Fibroblast of lung (primary cell): ENCODE results near the gene BMERB1. TPM values are rescaled to one million over a fixed set of nuclear protein-coding genes. Genes with fewer than 3 reads are reported as not detected.
A peak's percentile ranks its signal among the peaks of the same experiment; 100 is the strongest.
"Not testable (repeated sequence)": the region's sequence is repeated elsewhere in the genome, so short reads cannot be mapped to it uniquely, and the experiment has no call there.

Experiments used
- DNase-seq, 2 donors: peaks; one replicate each; pipeline versions ENCODE4 v3.0.0 to v3.0.0-alpha.2; 2010; ENCODE audit warnings: low read depth in 2 of 2
- H2AFZ ChIP-seq: 2 replicates; pipeline ENCODE4 v1.5.1; 2012; ENCODE audit warnings: low read length, control low read depth, inconsistent platforms
- H3K27ac ChIP-seq: 2 replicates; pipeline ENCODE4 v1.5.1; 2011; ENCODE audit warnings: low read length, control low read depth; ENCODE audit not compliant: insufficient read depth
- H3K27me3 ChIP-seq: 2 replicates; pipeline ENCODE4 v1.5.1; 2011; ENCODE audit warnings: mild to moderate bottlenecking, low read length; ENCODE audit not compliant: control insufficient read depth, insufficient read depth
- H3K36me3 ChIP-seq: 2 replicates; pipeline ENCODE4 v1.5.1; 2011; ENCODE audit warnings: low read length; ENCODE audit not compliant: control insufficient read depth, insufficient read depth
- H3K4me1 ChIP-seq: 2 replicates; pipeline ENCODE4 v1.5.1; 2011; ENCODE audit warnings: low read length; ENCODE audit not compliant: control insufficient read depth, insufficient read depth; ENCODE audit errors: extremely low read depth
- H3K4me2 ChIP-seq: 2 replicates; pipeline ENCODE4 v1.5.1; 2011; ENCODE audit warnings: low read length, control low read depth; ENCODE audit not compliant: insufficient read depth; ENCODE audit errors: extremely low read depth
- H3K4me3 ChIP-seq, 4 experiments: fragments of 200-600 bp in 1 of 4; sonication (generic) in 1 of 4; replicated peaks in 1 of 4; 2 replicates each; pipeline ENCODE4 v1.5.1; 2011 to 2016; ENCODE audit warnings: low read length in 4 of 4, low read depth in 3 of 4, mild to moderate bottlenecking in 3 of 4, control low read depth in 2 of 4, inconsistent platforms in 1 of 4, mixed read lengths in 1 of 4; ENCODE audit not compliant: insufficient read depth in 1 of 4; ENCODE audit errors: control extremely low read depth in 1 of 4
- H3K79me2 ChIP-seq: 2 replicates; pipeline ENCODE4 v1.5.1; 2012; ENCODE audit warnings: mild to moderate bottlenecking, low read length, inconsistent platforms; ENCODE audit not compliant: control insufficient read depth, insufficient read depth
- H3K9ac ChIP-seq: 2 replicates; pipeline ENCODE4 v1.5.1; 2011; ENCODE audit warnings: mild to moderate bottlenecking, low read length, control low read depth; ENCODE audit not compliant: insufficient read depth
- H3K9me3 ChIP-seq: 2 replicates; pipeline ENCODE4 v1.5.1; 2012; ENCODE audit warnings: low read depth, low read length; ENCODE audit not compliant: control insufficient read depth, insufficient read depth
- H4K20me1 ChIP-seq: 2 replicates; pipeline ENCODE4 v1.5.1; 2011; ENCODE audit warnings: low read length; ENCODE audit not compliant: control insufficient read depth, insufficient read depth; ENCODE audit errors: extremely low read depth
- CTCF ChIP-seq, 2 donors: IDR thresholded peaks in 1 of 2; conservative IDR thresholded peaks in 1 of 2; 1 replicate in 1 of 2; 2 replicates in 1 of 2; pipeline ENCODE4 v1.5.1; 2011 to 2012; ENCODE audit warnings: low read length in 2 of 2, control low read depth in 1 of 2, inconsistent platforms in 1 of 2, low read depth in 1 of 2, mild to moderate bottlenecking in 1 of 2
- EZH2 ChIP-seq: IDR thresholded peaks from 2 replicates; pipeline ENCODE4 v1.5.1; 2012; ENCODE audit warnings: low read length, control low read depth, mild to moderate bottlenecking; ENCODE audit errors: missing control alignments
- polyA plus RNA-seq, 2 donors: library from polyadenylated mRNA; depleted of rRNA in 1 of 2; stranded (reverse) in 1 of 2; unstranded in 1 of 2; fragments of >200 nt; gene quantifications; 2 replicates each; pipeline ENCODE4 v1.2.1, GENCODE V29; 2011 to 2012; ENCODE audit warnings: missing spikeins in 1 of 2
- total RNA-seq: library from RNA; depleted of rRNA; stranded (reverse); fragments of >200 nt; gene quantifications from 2 replicates; pipeline ENCODE4 v1.2.1, GENCODE V29; 2014

The BMERB1 gene
- total and polyA plus RNA-seq, 2 donors (not counting 1 experiment from before 2014, with no cell fraction given) = 39.1 to 46.0 TPM

GRCh38 chr16:15403392-15403995 is 30.9 kb upstream of the BMERB1 start:
- H3K79me2 ChIP-seq = no peaks in the 10 kb centered on the region
- H3K4me1 ChIP-seq = no peaks in the 10 kb centered on the region
- no peaks in the 10 kb centered on the region for H3K9me3 ChIP-seq
- H3K4me3 ChIP-seq = no peak overlapping the region
- TF ChIP-seq EZH2 = no peak
- no peak for TF ChIP-seq CTCF (conservative IDR thresholded peaks at IDR 0.05 in 1 of 2, IDR thresholded peaks at IDR 0.05 in 1 of 2; ENCODE audit: low read depth in 1 of 2, low read length in 2 of 2)
- no peak overlapping the region for H3K27ac ChIP-seq
- H3K4me2 ChIP-seq = no peak overlapping the region
- no peaks in the 10 kb centered on the region for H3K27me3 ChIP-seq
- no peak overlapping the region for H3K9ac ChIP-seq
- peak in 1 of 2 donors; percentile 24 for DNase-seq
- H2AFZ ChIP-seq = no peak overlapping the region
- H4K20me1 ChIP-seq = no peaks in the 10 kb centered on the region
- H3K36me3 ChIP-seq = no peaks in the 10 kb centered on the region

DNA sequence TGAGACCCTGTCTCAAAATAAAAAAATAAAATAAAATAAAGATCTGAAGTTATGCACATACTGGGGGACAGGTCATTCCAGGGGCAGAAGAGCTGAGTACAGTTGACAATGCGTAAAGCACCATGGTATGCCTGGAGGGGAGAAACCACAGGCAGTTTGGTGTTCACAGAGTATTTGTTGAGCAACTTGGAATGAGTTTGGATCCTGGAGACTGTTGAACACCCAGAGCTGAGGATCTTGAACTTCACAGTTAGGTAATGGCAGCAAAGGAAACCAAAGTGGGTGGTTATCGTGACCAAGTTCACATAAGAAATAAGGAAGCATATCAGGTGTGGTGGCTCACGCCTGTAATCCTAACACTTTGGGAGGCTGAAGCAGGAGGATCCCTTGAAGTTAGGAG is 30.3 kb upstream of the BMERB1 start:
- H3K36me3 ChIP-seq, H4K20me1 ChIP-seq, H3K9ac ChIP-seq, H3K79me2 ChIP-seq, DNase-seq, H3K4me3 ChIP-seq, H2AFZ ChIP-seq, H3K9me3 ChIP-seq, H3K27ac ChIP-seq, H3K4me1 ChIP-seq, H3K27me3 ChIP-seq, H3K4me2 ChIP-seq: not testable (repeated sequence)

DNA sequence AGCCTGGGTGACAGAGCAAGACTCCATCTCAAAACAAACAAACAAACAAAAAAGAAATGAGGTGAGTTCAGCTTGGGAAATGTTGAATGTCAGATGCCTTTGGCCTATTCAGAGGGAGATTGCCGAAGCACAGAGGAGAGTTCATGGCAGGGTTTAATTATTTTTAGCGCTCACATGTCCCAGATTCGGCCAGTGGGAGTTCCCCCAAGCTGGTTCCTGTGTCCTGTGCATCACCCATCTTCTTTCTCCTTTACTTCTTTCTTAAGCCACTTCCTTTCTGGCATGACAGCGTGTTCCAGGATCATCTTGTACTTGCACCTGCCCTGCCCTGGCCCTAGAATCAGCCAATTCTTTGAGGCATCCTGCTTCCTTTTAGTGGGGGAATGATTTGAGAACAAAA is 29.6 kb upstream of the BMERB1 start:
- Histone ChIP-seq H4K20me1 (no peaks in the 10 kb centered on the region), H3K9ac (no peak overlapping the region), H3K27ac (no peak overlapping the region), H3K4me3 (no peak overlapping the region), H3K4me2 (no peak overlapping the region), H3K27me3 (no peaks in the 10 kb centered on the region), H3K36me3 (no peaks in the 10 kb centered on the region), H3K9me3 (no peaks in the 10 kb centered on the region), H3K79me2 (no peaks in the 10 kb centered on the region), H3K4me1 (no peaks in the 10 kb centered on the region), H2AFZ (no peak overlapping the region)
- TF ChIP-seq EZH2 (no peak), CTCF (conservative IDR thresholded peaks at IDR 0.05 in 1 of 2, IDR thresholded peaks at IDR 0.05 in 1 of 2; ENCODE audit: low read depth in 1 of 2, low read length in 2 of 2) (no peak)
- no peak for DNase-seq

DNA sequence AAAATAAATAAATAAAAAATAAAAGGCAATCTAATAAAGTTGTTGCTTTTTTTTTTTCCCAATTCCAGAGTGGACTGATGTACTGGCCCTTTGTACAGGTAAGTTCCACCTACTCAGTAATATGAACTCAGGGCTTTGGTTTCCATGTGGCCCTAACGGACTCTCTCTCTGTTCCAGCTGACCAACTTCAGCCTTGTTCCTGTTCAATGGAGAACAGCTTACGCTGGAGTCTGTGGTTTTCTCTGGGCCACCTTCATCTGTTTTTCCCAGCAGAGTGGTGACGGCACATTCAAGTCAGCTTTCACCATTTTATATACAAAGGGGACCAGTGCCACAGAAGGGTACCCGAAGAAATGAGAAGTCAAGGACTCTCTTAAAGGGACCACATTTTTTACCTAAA is 26.6 kb upstream of the BMERB1 start:
- H3K36me3 ChIP-seq, H3K4me1 ChIP-seq, H4K20me1 ChIP-seq, DNase-seq, H3K9me3 ChIP-seq, H3K9ac ChIP-seq, H3K27me3 ChIP-seq, H3K4me2 ChIP-seq, H2AFZ ChIP-seq, H3K4me3 ChIP-seq, H3K27ac ChIP-seq, H3K79me2 ChIP-seq: not testable (repeated sequence)

- not testable (repeated sequence) for H3K4me2 ChIP-seq, H3K27me3 ChIP-seq, H3K4me1 ChIP-seq, H3K79me2 ChIP-seq, H4K20me1 ChIP-seq, H3K27ac ChIP-seq, H3K4me3 ChIP-seq, H3K9ac ChIP-seq, DNase-seq, H3K36me3 ChIP-seq, H2AFZ ChIP-seq, H3K9me3 ChIP-seq
Observed at GRCh38 chr16:15409476-15409875, 24.9 kb upstream of the BMERB1 start.
